Chondrocyte (in vitro differentiated cells): Measurements from ENCODE around the gene GPR162. TPM values are rescaled to one million over a fixed set of nuclear protein-coding genes. Genes with fewer than 3 reads are reported as not detected.
"Not testable (repeated sequence)": the region's sequence is repeated elsewhere in the genome, so short reads cannot be mapped to it uniquely, and the experiment has no call there.

Source experiments
- DNase-seq: peaks from one replicate; pipeline ENCODE4 v3.0.0; 2021; ENCODE audit warnings: mixed read lengths, low spot score
- H3K27ac Mint-ChIP-seq: one replicate; pipeline ENCODE4 v1.8.0; 2021; ENCODE audit warnings: mild to moderate bottlenecking, moderate library complexity, mixed read lengths; ENCODE audit not compliant: unreplicated experiment
- H3K27me3 Mint-ChIP-seq: 2 replicates; pipeline ENCODE4 v1.8.0; 2021; ENCODE audit warnings: low read depth, mixed read lengths
- H3K36me3 Mint-ChIP-seq: 2 replicates; pipeline ENCODE4 v1.8.0; 2021; ENCODE audit warnings: low read depth, mixed read lengths
- H3K4me1 Mint-ChIP-seq: 2 replicates; pipeline ENCODE4 v1.8.0; 2021; ENCODE audit warnings: low read depth, mild to moderate bottlenecking, mixed read lengths
- H3K4me3 Mint-ChIP-seq: one replicate; pipeline ENCODE4 v1.8.0; 2021; ENCODE audit warnings: mild to moderate bottlenecking, moderate library complexity, mixed read lengths; ENCODE audit not compliant: unreplicated experiment
- H3K9me3 Mint-ChIP-seq: 2 replicates; pipeline ENCODE4 v1.8.0; 2021; ENCODE audit warnings: low read depth, mixed read lengths
- CTCF ChIP-seq: fragments of 200-600 bp; sonication (generic); IDR thresholded peaks from 2 replicates; pipeline ENCODE4 v1.5.0; 2021; ENCODE audit warnings: antibody characterized with exemption, mild to moderate bottlenecking, moderate library complexity
- total RNA-seq: library from RNA; stranded (reverse); gene quantifications from 3 replicates; pipeline ENCODE4 v1.2.1, GENCODE V29; 2021

Gene GPR162
- total RNA-seq, 1 donor from 2014 or later: 4.2 TPM

- Mint-ChIP-seq H3K36me3 (peaks cover 49% of the 10 kb centered on the region), H3K27me3 (no peaks in the 10 kb centered on the region), H3K4me3 (no peak overlapping the region)
These were observed 38.5 kb downstream of the GPR162 start for GRCh38 chr12:6860116-6860515.

GRCh38 chr12:6860942-6861341, 39.3 kb downstream of the GPR162 start:
- DNase-seq: peak; percentile 57
- no peak overlapping the region for H3K27ac Mint-ChIP-seq
- peaks cover 52% of the 10 kb centered on the region for H3K36me3 Mint-ChIP-seq

More at GRCh38 chr12:6860116-6860515, 38.5 kb downstream of the GPR162 start:
- DNase-seq: peak; percentile 52
- Mint-ChIP-seq H3K27ac (no peak overlapping the region), H3K4me1 (no peaks in the 10 kb centered on the region), H3K9me3 (no peaks in the 10 kb centered on the region)
- TF ChIP-seq CTCF: no peak

GRCh38 chr12:6861391-6861790, 39.8 kb downstream of the GPR162 start:
- H3K4me3 Mint-ChIP-seq: no peak overlapping the region
- DNase-seq: peak; percentile 77
- H3K27ac Mint-ChIP-seq: no peak overlapping the region
- no peak for TF ChIP-seq CTCF
- peaks cover 52% of the 10 kb centered on the region for H3K36me3 Mint-ChIP-seq
- H3K27me3 Mint-ChIP-seq: no peaks in the 10 kb centered on the region
- H3K4me1 Mint-ChIP-seq: peaks cover under 1% of the 10 kb centered on the region
- H3K9me3 Mint-ChIP-seq: no peaks in the 10 kb centered on the region

More at GRCh38 chr12:6860942-6861341, 39.3 kb downstream of the GPR162 start:
- no peaks in the 10 kb centered on the region for H3K4me1 Mint-ChIP-seq
- no peak overlapping the region for H3K4me3 Mint-ChIP-seq
- H3K27me3 Mint-ChIP-seq: no peaks in the 10 kb centered on the region
- no peaks in the 10 kb centered on the region for H3K9me3 Mint-ChIP-seq
- TF ChIP-seq CTCF: no peak

- Mint-ChIP-seq H3K4me3 (no peak overlapping the region), H3K36me3 (peaks cover 39% of the 10 kb centered on the region), H3K9me3 (no peaks in the 10 kb centered on the region), H3K27ac (no peak overlapping the region), H3K27me3 (no peaks in the 10 kb centered on the region), H3K4me1 (peaks cover 8% of the 10 kb centered on the region)
- peak; percentile 60 for DNase-seq
- no peak for TF ChIP-seq CTCF
These were observed 41.4 kb downstream of the GPR162 start for GRCh38 chr12:6863033-6863432.

- Mint-ChIP-seq H3K4me1 (peaks cover 16% of the 10 kb centered on the region), H3K9me3 (no peaks in the 10 kb centered on the region), H3K27ac (no peak overlapping the region), H3K36me3 (peaks cover 37% of the 10 kb centered on the region), H3K27me3 (no peaks in the 10 kb centered on the region), H3K4me3 (no peak overlapping the region)
- no peak for TF ChIP-seq CTCF
- DNase-seq: peak; percentile 84
These were observed 42.1 kb downstream of the GPR162 start for GRCh38 chr12:6863586-6864321.

- not testable (repeated sequence) for H3K27me3 Mint-ChIP-seq, H3K4me3 Mint-ChIP-seq, H3K9me3 Mint-ChIP-seq
- Mint-ChIP-seq H3K36me3 (peaks cover 38% of the 10 kb centered on the region), H3K27ac (peak overlapping the region; percentile 36), H3K4me1 (peaks cover 29% of the 10 kb centered on the region)
- peak; percentile 24 for DNase-seq
These were observed 43.7 kb downstream of the GPR162 start for GRCh38 chr12:6865307-6865706.
